Neural cell (in vitro differentiated cells): ENCODE measurements around the gene BCL6. TPM values are rescaled to one million over a fixed set of nuclear protein-coding genes. Genes with fewer than 3 reads are reported as not detected.

Source experiments
- H2AFZ ChIP-seq: fragments of 200-600, 300-800 bp; sonication (generic), shearing (Covaris generic); 2 replicates; pipeline ENCODE4 v1.6.0; 2014; ENCODE audit warnings: low read depth, mild to moderate bottlenecking, antibody characterized with exemption, low read length, moderate library complexity
- H3F3A ChIP-seq: fragments of 200-600 bp; shearing (Covaris generic); 2 replicates; pipeline ENCODE4 v1.6.1; 2016; ENCODE audit warnings: mild to moderate bottlenecking, moderate library complexity, mixed read lengths, antibody characterized with exemption, low read length; ENCODE audit not compliant: insufficient read depth, poor library complexity, severe bottlenecking
- H3K27ac ChIP-seq: fragments of 200-600, 300-800 bp; sonication (generic), shearing (Covaris generic); 2 replicates; pipeline ENCODE4 v1.5.1; 2014; ENCODE audit warnings: mild to moderate bottlenecking, low read length, moderate library complexity
- H3K27me3 ChIP-seq: fragments of 300-800, 200-600 bp; sonication (generic), shearing (Covaris generic); 2 replicates; pipeline ENCODE4 v1.6.0; 2014; ENCODE audit warnings: mild to moderate bottlenecking, low read depth, low read length, moderate library complexity; ENCODE audit not compliant: insufficient read depth
- H3K36me3 ChIP-seq: fragments of 300-800, 200-600 bp; sonication (generic), shearing (Covaris generic); 2 replicates; pipeline ENCODE4 v1.5.1; 2014; ENCODE audit warnings: mild to moderate bottlenecking, antibody characterized with exemption, low read length, moderate library complexity; ENCODE audit not compliant: insufficient read depth
- H3K4me2 ChIP-seq: fragments of 300-800, 200-600 bp; sonication (generic), shearing (Covaris generic); 2 replicates; pipeline ENCODE4 v1.6.0; 2014; ENCODE audit warnings: mild to moderate bottlenecking, low read length
- H3K4me3 ChIP-seq: fragments of 300-800, 200-600 bp; sonication (generic), shearing (Covaris generic); 2 replicates; pipeline ENCODE4 v1.5.1; 2014; ENCODE audit warnings: mild to moderate bottlenecking, low read length, moderate library complexity
- H3K79me2 ChIP-seq: fragments of 200-600 bp; shearing (Covaris generic); replicated peaks from 2 replicates; pipeline ENCODE4 v1.6.0; 2014; ENCODE audit warnings: mild to moderate bottlenecking, low read length, moderate library complexity; ENCODE audit not compliant: insufficient read depth
- H3K9ac ChIP-seq: fragments of 300-800, 200-600 bp; sonication (generic), shearing (Covaris generic); 2 replicates; pipeline ENCODE4 v1.6.1; 2016; ENCODE audit warnings: mild to moderate bottlenecking, low read length, mixed read lengths
- H3K9me2 ChIP-seq: fragments of 200-600 bp; shearing (Covaris generic); 2 replicates; pipeline ENCODE4 v1.6.1; 2016; ENCODE audit warnings: mild to moderate bottlenecking, low read length, mixed read lengths; ENCODE audit not compliant: insufficient read depth
- H3K9me3 ChIP-seq: fragments of 200-600, 300-800 bp; sonication (generic), shearing (Covaris generic); 2 replicates; pipeline ENCODE4 v1.6.1; 2016; ENCODE audit warnings: mild to moderate bottlenecking, mixed run types, low read length, moderate library complexity, mixed read lengths
- H4K20me1 ChIP-seq: fragments of 200-600 bp; shearing (Covaris generic); 2 replicates; pipeline ENCODE4 v1.6.1; 2016; ENCODE audit warnings: mild to moderate bottlenecking, mixed run types; ENCODE audit not compliant: insufficient read depth
- CTCF ChIP-seq: fragments of 450-650 bp; IDR thresholded peaks from 2 replicates; pipeline ENCODE4 v1.5.1; 2014; ENCODE audit warnings: antibody characterized with exemption, mild to moderate bottlenecking, moderate library complexity; ENCODE audit not compliant: poor library complexity, severe bottlenecking
- EP300 ChIP-seq: fragments of 450-650 bp; conservative IDR thresholded peaks from 2 replicates; pipeline ENCODE4 v1.6.1; 2014; ENCODE audit warnings: antibody characterized with exemption, mild to moderate bottlenecking, moderate library complexity; ENCODE audit not compliant: poor library complexity, severe bottlenecking
- EZH2 ChIP-seq: fragments of 200-600, 300-800 bp; shearing (Covaris generic), sonication (generic); IDR thresholded peaks from 2 replicates; pipeline ENCODE4 v1.6.1; 2014; ENCODE audit warnings: antibody characterized with exemption, low read length, borderline replicate concordance, mild to moderate bottlenecking; ENCODE audit not compliant: insufficient read depth, poor library complexity, severe bottlenecking
- MXI1 ChIP-seq: fragments of 450-650 bp; conservative IDR thresholded peaks from 2 replicates; pipeline ENCODE4 v1.6.1; 2014; ENCODE audit warnings: antibody characterized with exemption, mild to moderate bottlenecking; ENCODE audit not compliant: poor library complexity, severe bottlenecking
- POLR2AphosphoS5 ChIP-seq: IDR thresholded peaks from 2 replicates; pipeline ENCODE4 v1.6.1; 2012
- RAD21 ChIP-seq: fragments of 450-650 bp; conservative IDR thresholded peaks from 2 replicates; pipeline ENCODE4 v1.6.1; 2014; ENCODE audit warnings: antibody characterized with exemption, mild to moderate bottlenecking, moderate library complexity
- REST ChIP-seq: IDR thresholded peaks from 2 replicates; pipeline ENCODE4 v1.6.1; 2012; ENCODE audit warnings: borderline replicate concordance
- SMC3 ChIP-seq: fragments of 450-650 bp; conservative IDR thresholded peaks from 2 replicates; pipeline ENCODE4 v1.6.1; 2014; ENCODE audit warnings: antibody characterized with exemption, mild to moderate bottlenecking, moderate library complexity; ENCODE audit not compliant: poor library complexity
- TAF1 ChIP-seq: IDR thresholded peaks from 2 replicates; pipeline ENCODE4 v1.6.1; 2012; ENCODE audit warnings: low read depth
- polyA plus RNA-seq: library from polyadenylated mRNA; depleted of rRNA; stranded (reverse); fragments of >200 nt; gene quantifications from 2 replicates; pipeline ENCODE4 v1.2.3, GENCODE V29; 2014

The BCL6 gene
- polyA plus RNA-seq, 1 donor from 2014 or later = 5.2 TPM

GRCh38 chr3:187748050-187748481 is 2.8 kb upstream of the BCL6 start:
- TF ChIP-seq SMC3 (peak; percentile 82), POLR2AphosphoS5 (no peak), CTCF (peak; percentile 92), EZH2 (no peak), RAD21 (peak; percentile 90), EP300 (peak; percentile 30)
- Histone ChIP-seq H3K9me2 (no peaks in the 10 kb centered on the region), H3K4me2 (no peak overlapping the region), H3K27me3 (no peaks in the 10 kb centered on the region), H3K27ac (no peak overlapping the region), H3K4me3 (no peak overlapping the region), H3F3A (peaks cover 8% of the 10 kb centered on the region), H3K36me3 (no peaks in the 10 kb centered on the region), H3K79me2 (no peaks in the 10 kb centered on the region), H3K9me3 (no peaks in the 10 kb centered on the region), H3K9ac (no peak overlapping the region), H4K20me1 (no peaks in the 10 kb centered on the region), H2AFZ (no peak overlapping the region)

- no peak for TF ChIP-seq SMC3
- TF ChIP-seq POLR2AphosphoS5 = no peak
- TF ChIP-seq EZH2 = no peak
- TF ChIP-seq REST = no peak
- TF ChIP-seq TAF1 = no peak
- no peak for TF ChIP-seq EP300
- TF ChIP-seq RAD21 = no peak
- TF ChIP-seq MXI1 = no peak
- TF ChIP-seq CTCF = no peak
- Histone ChIP-seq H4K20me1 (no peaks in the 10 kb centered on the region), H3F3A (peaks cover 8% of the 10 kb centered on the region), H3K36me3 (no peaks in the 10 kb centered on the region), H3K4me3 (peak overlapping the region; percentile 0), H3K27me3 (peaks cover 5% of the 10 kb centered on the region), H3K27ac (no peak overlapping the region), H3K79me2 (peaks cover 5% of the 10 kb centered on the region), H2AFZ (no peak overlapping the region), H3K4me2 (peak overlapping the region; percentile 31), H3K9me3 (no peaks in the 10 kb centered on the region), H3K9ac (peak overlapping the region; percentile 22), H3K9me2 (no peaks in the 10 kb centered on the region)
Measured at GRCh38 chr3:187747506-187747905, 2.2 kb upstream of the BCL6 start.
